ENCODE measurements around the gene VASH2.
"Not testable (repeated sequence)": the region's sequence is repeated elsewhere in the genome, so short reads cannot be mapped to it uniquely, and the experiment has no call there.

VASH2 gene

DNA sequence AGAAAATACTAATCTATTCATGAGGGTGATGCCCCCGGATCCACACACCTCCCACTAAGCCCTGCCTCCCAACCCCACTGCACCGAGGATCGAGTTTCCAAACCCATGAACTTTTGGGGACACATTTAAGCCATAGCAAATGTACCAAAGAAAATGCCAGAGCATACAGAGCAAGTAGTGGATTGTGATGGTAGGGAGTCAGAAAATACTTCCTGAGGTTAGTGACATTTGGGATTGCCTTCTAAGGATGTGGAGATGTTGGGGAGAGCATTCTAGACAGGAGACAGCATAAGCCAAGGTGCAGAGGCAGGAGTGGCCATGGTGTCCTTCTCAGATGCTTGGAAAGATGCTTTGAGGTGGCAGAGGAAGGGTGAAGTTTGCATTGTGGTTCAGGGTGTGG lies 33.1 kb downstream of the VASH2 start:
- peaks cover 12 to 21% of the 10 kb centered on the region in 2 donors for H3K27me3 Mint-ChIP-seq
- H3K4me1 Mint-ChIP-seq (ENCODE audit: low read depth in 2 of 2) = peaks cover 0 to 6% of the 10 kb centered on the region in 2 donors
- no peaks in the 10 kb centered on the region for H3K9me3 Mint-ChIP-seq
- H3K36me3 Mint-ChIP-seq (ENCODE audit: insufficient read depth) = no peaks in the 10 kb centered on the region
- no peak overlapping the region for H3K27ac Mint-ChIP-seq
- no peak for ATAC-seq (replicated peaks)
- no peak overlapping the region for H3K4me3 Mint-ChIP-seq
- no peak for DNase-seq

DNA sequence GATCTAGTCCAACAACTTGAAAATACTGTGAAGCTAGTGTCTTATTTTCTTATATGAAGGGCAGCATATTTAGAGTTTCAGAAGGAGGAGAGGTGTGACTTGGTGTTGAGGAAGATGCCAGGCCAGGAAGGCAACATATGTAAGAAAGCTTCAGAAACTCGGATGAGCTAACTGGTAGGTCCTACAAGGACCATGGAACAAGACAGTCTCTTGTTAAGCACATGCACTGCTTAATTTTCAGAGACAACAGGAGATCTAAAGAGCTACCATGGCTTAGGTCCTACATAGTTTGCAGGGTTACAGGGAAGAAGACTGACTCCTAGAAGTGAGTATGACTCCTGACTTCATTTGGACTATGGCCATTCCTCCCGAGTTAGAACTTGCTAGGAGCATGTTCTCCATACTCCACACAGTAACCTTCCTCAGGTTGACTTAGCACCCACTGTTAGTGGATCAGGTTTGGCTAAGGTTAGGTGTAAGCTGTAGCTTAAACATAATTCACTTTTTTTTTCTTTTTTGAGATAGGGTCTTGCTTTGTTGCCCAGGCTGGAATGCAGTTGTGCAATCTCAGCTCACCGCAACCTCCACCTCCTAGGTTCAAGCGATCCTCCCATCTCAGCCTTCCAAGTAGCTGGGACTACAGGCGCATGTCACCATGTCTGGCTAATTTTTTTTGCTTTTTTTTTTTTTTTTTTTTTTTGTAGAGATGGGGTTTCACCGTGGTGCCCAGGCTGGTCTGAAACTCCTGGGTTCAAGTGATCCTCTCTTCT lies 34.4 kb downstream of the VASH2 start:
- H3K27me3 Mint-ChIP-seq = peaks cover 6 to 11% of the 10 kb centered on the region in 2 donors
- H3K4me1 Mint-ChIP-seq (ENCODE audit: low read depth in 2 of 2) = peaks cover 1 to 6% of the 10 kb centered on the region in 2 donors
- DNase-seq (no peak), ATAC-seq (replicated peaks) (no peak)
- H3K9me3 Mint-ChIP-seq = no peaks in the 10 kb centered on the region
- peaks cover 3% of the 10 kb centered on the region for H3K36me3 Mint-ChIP-seq (ENCODE audit: insufficient read depth)
- no peak overlapping the region for H3K4me3 Mint-ChIP-seq
- H3K27ac Mint-ChIP-seq = no peak overlapping the region

GRCh38 chr1:212986551-212986950 lies 36.2 kb downstream of the VASH2 start:
- no peak overlapping the region for H3K4me3 Mint-ChIP-seq
- no peak overlapping the region for H3K27ac Mint-ChIP-seq
- no peaks in the 10 kb centered on the region for H3K9me3 Mint-ChIP-seq
- peaks cover 9% of the 10 kb centered on the region for H3K36me3 Mint-ChIP-seq (ENCODE audit: insufficient read depth)
- DNase-seq (no peak), ATAC-seq (replicated peaks) (no peak)
- peaks cover 4 to 5% of the 10 kb centered on the region in 2 donors for H3K4me1 Mint-ChIP-seq (ENCODE audit: low read depth in 2 of 2)
- H3K27me3 Mint-ChIP-seq = no peaks in the 10 kb centered on the region

DNA sequence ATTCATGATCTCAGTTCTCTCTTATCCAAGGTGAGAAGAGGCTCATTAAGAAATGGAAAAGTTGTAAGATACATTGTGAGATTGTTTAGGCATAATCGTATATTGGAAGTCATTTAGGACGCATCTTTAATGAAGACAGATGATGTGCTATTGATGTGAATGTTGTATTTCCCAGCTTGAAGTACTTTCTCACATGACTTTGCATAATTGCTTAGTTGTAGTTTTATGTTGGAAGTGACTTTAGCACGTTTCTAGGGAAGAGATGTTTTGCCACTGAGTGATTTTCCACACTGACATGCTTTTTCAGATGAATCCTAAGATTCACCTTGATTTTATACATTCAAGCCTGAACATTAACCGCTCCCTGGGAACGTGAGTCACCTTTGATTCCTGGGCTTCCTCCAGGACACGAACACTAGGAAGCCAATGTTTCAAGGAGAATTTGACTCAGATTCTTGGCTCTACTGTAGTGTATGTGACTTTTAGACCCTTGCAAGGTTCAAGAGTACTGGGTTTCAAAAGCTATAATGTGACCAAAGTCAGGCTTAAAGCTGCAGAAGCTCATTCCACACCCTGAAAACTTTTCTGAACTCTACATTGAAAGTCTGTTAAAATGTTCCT lies 37.5 kb downstream of the VASH2 start:
- no peak overlapping the region for H3K27ac Mint-ChIP-seq
- peaks cover 0 to 5% of the 10 kb centered on the region in 2 donors for H3K4me1 Mint-ChIP-seq (ENCODE audit: low read depth in 2 of 2)
- ATAC-seq (replicated peaks) (no peak), DNase-seq (no peak)
- H3K9me3 Mint-ChIP-seq = no peaks in the 10 kb centered on the region
- H3K27me3 Mint-ChIP-seq = no peaks in the 10 kb centered on the region
- no peak overlapping the region for H3K4me3 Mint-ChIP-seq
- H3K36me3 Mint-ChIP-seq (ENCODE audit: insufficient read depth) = peaks cover 16% of the 10 kb centered on the region

- H3K9me3 Mint-ChIP-seq = no peaks in the 10 kb centered on the region
- H3K27me3 Mint-ChIP-seq = no peaks in the 10 kb centered on the region
- H3K27ac Mint-ChIP-seq = peak overlapping the region in 1 of 2 donors; percentile 69
- DNase-seq (no peak), ATAC-seq (replicated peaks) (no peak)
- peaks cover 27% of the 10 kb centered on the region for H3K36me3 Mint-ChIP-seq (ENCODE audit: insufficient read depth)
- peaks cover 0 to 5% of the 10 kb centered on the region in 2 donors for H3K4me1 Mint-ChIP-seq (ENCODE audit: low read depth in 2 of 2)
- no peak overlapping the region for H3K4me3 Mint-ChIP-seq
These were observed 39.9 kb downstream of the VASH2 start for GRCh38 chr1:212990276-212990675.

- not testable (repeated sequence) for H3K9me3 Mint-ChIP-seq; H3K4me1 Mint-ChIP-seq (ENCODE audit: low read depth in 2 of 2); H3K4me3 Mint-ChIP-seq; ATAC-seq (replicated peaks); H3K27ac Mint-ChIP-seq; H3K27me3 Mint-ChIP-seq; DNase-seq
- H3K36me3 Mint-ChIP-seq (ENCODE audit: insufficient read depth) = peaks cover 55% of the 10 kb centered on the region
These were observed 43.6 kb downstream of the VASH2 start for GRCh38 chr1:212993960-212994359.

GRCh38 chr1:212994926-212995325 lies 44.6 kb downstream of the VASH2 start:
- Mint-ChIP-seq H3K27ac (no peak overlapping the region), H3K27me3 (no peaks in the 10 kb centered on the region), H3K4me1 (ENCODE audit: low read depth in 2 of 2) (peaks cover 1 to 7% of the 10 kb centered on the region in 2 donors), H3K9me3 (no peaks in the 10 kb centered on the region), H3K36me3 (ENCODE audit: insufficient read depth) (peaks cover 58% of the 10 kb centered on the region), H3K4me3 (no peak overlapping the region)
- ATAC-seq (replicated peaks) (no peak), DNase-seq (no peak)

DNA sequence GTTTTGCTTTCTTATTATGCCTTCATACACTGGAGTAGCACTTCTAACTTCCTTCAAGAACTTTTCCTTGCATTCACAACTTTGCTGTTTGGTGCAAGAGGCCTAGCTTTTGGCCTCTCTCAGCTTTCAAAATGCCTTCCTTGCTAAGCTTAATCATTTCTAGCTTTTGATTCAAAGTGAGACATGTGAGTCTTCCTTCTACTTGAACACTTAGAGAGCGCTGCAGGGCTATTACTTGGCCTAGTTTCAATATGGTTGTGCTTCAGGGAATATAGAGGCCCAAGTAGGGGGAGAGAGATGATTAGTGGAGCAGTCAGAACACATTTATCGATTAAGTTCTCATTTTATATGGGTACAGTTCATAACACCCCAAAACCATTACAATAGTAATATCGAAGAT lies 52.9 kb downstream of the VASH2 start:
- H3K4me1 Mint-ChIP-seq (ENCODE audit: low read depth in 2 of 2) = peaks cover 6 to 8% of the 10 kb centered on the region in 2 donors
- H3K9me3 Mint-ChIP-seq = no peaks in the 10 kb centered on the region

GRCh38 chr1:213008564-213008963 lies 58.2 kb downstream of the VASH2 start:
- ATAC-seq (replicated peaks) = peak; percentile 99
- peak in 1 of 3 experiments; percentile 4 for DNase-seq
- Mint-ChIP-seq H3K4me1 (ENCODE audit: low read depth in 2 of 2) (peaks cover 21 to 37% of the 10 kb centered on the region in 2 donors), H3K27me3 (no peaks in the 10 kb centered on the region), H3K9me3 (no peaks in the 10 kb centered on the region), H3K36me3 (ENCODE audit: insufficient read depth) (peaks cover 53% of the 10 kb centered on the region), H3K27ac (peak overlapping the region; percentile 29 to 81), H3K4me3 (peak overlapping the region; percentile 49 to 65)

More for the DNA sequence above, 52.9 kb downstream of the VASH2 start:
- Mint-ChIP-seq H3K4me3 (no peak overlapping the region), H3K36me3 (ENCODE audit: insufficient read depth) (peaks cover 51% of the 10 kb centered on the region), H3K27ac (peak overlapping the region in 1 of 2 donors; percentile 67), H3K27me3 (no peaks in the 10 kb centered on the region)
- ATAC-seq (replicated peaks) (no peak), DNase-seq (no peak)

GRCh38 chr1:213014642-213015041 lies 64.3 kb downstream of the VASH2 start:
- H3K27ac Mint-ChIP-seq = peak overlapping the region; percentile 99 to 100
- ATAC-seq (replicated peaks) = no peak
- H3K4me3 Mint-ChIP-seq = peak overlapping the region; percentile 99 to 100
- peaks cover 19 to 34% of the 10 kb centered on the region in 2 donors for H3K4me1 Mint-ChIP-seq (ENCODE audit: low read depth in 2 of 2)
- no peak for DNase-seq
- H3K27me3 Mint-ChIP-seq = no peaks in the 10 kb centered on the region
- no peaks in the 10 kb centered on the region for H3K9me3 Mint-ChIP-seq
- H3K36me3 Mint-ChIP-seq (ENCODE audit: insufficient read depth) = peaks cover 30% of the 10 kb centered on the region

DNA sequence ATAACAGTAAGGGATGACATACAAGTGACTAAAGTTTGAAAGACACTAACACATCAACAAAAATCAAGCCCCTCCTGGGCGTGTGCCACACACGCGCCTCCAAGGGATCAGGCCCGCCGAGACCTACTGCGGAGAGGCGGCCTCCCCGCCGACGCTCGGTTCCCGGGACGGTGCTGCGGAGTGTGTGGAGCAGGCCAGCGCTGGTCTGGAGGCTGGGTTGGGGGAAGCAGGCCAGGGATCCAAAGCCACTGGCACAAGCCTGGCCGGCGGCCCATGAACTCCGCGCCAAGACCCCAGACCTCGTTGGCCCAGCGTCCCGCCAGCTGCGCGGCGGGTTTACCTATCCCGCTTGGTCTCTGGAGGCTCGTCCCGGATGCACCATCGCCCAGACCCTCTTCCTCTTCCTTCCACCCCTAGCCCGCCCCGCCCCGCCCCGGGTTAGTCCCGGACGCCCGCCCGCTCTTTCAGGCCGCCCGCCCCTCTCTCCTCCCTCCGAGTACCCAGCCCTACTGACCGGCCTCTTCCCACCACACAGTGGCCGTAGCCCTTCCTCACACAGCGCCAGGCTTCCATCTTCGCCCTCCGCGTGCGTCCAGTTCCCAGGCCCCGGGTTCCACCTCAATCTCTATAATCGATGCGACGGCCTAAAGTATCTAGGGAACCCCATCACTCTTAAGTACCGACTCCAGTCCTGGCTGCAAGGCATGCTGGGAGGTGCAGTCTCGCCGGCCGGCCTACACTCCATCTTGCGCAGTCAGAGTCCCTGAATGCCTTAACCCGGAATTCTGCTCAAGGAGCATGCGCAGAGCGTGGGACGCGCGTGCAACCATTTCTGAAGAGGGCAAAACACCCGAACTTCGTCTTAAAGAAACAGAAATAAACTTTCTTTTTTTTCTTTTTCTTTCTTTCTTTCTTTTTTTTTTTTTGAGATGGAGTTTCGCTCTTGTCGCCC lies 65.0 kb downstream of the VASH2 start, which contains the start of gene ANGEL2:
Gene ANGEL2 (minus strand): TSS at position 769 of the 952 bp plus-strand sequence. CDS start 196 bp downstream, at position 573.
- Mint-ChIP-seq H3K4me1 (ENCODE audit: low read depth in 2 of 2) (peaks cover 19 to 34% of the 10 kb centered on the region in 2 donors), H3K27me3 (no peaks in the 10 kb centered on the region), H3K36me3 (ENCODE audit: insufficient read depth) (peaks cover 30% of the 10 kb centered on the region), H3K27ac (peak within 1 kb of the TSS; percentile 99 to 100), H3K4me3 (peak within 1 kb of the TSS; percentile 99 to 100), H3K9me3 (no peaks in the 10 kb centered on the region)
- DNase-seq (peak; percentile 90 to 93 (median 91)), ATAC-seq (replicated peaks) (peak; percentile 97)

DNA sequence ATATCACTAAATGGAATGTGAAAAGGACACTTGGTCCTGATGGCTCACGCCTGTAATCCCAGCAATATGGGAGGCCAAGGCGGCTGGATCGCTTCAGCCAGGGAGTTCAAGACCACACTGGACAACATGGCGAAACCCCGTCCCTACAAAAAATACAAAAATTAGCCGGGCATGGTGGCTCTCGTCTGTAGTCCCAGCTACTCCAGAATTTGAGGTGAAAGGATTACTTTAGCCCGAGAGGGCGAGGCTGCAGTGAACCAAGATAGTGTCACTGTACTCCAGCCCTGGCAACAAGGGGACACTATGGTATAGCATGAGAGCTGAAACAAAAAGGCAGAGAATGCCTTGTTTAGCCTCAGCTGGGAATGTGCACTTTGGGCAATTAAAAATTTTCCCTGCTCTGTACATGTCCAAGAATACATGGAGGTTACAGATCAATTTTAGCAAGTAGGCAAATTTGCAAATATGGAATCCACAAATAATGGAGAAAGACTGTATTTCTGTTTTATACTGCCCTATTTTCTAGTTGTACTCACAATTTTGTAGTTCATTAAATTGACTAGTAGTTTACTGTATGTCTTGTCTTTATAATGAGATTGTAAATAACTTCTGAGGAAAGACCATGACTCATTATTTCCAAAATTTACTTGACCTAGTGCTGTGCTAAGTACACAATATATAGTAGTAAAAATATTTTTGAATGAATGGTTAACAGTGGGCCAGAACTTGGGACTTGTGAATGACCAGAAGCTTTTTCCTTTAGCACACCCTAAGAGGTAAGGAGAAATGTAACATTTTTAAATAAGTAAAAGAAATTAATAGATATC lies 67.3 kb downstream of the VASH2 start:
- Mint-ChIP-seq H3K36me3 (ENCODE audit: insufficient read depth) (peaks cover 14% of the 10 kb centered on the region), H3K4me1 (ENCODE audit: low read depth in 2 of 2) (peaks cover 11 to 18% of the 10 kb centered on the region in 2 donors), H3K9me3 (no peaks in the 10 kb centered on the region), H3K4me3 (no peak overlapping the region), H3K27me3 (no peaks in the 10 kb centered on the region), H3K27ac (no peak overlapping the region)
- DNase-seq (no peak), ATAC-seq (replicated peaks) (no peak)

All from effector memory CD8-positive, alpha-beta T cell (primary cell).